ENCODE measurements around the gene LGALS3BP.
"Not testable (repeated sequence)": the region's sequence is repeated elsewhere in the genome, so short reads cannot be mapped to it uniquely, and the experiment has no call there.

Gene LGALS3BP

GRCh38 chr17:78962984-78963348 is 16.8 kb downstream of the LGALS3BP start:
- DNase-seq (ENCODE audit: low read depth in 2 of 2), result not testable (repeated sequence)

- DNase-seq (ENCODE audit: low read depth in 2 of 2), result no peak
These were observed 17.3 kb downstream of the LGALS3BP start for GRCh38 chr17:78962345-78962983.

GRCh38 chr17:78961571-78961970 is 18.2 kb downstream of the LGALS3BP start:
- DNase-seq (ENCODE audit: low read depth in 2 of 2), result no peak

- no peak for DNase-seq (ENCODE audit: low read depth in 2 of 2)
These were observed 18.8 kb downstream of the LGALS3BP start for GRCh38 chr17:78960928-78961327.

GRCh38 chr17:78959803-78960202 is 19.9 kb downstream of the LGALS3BP start:
- DNase-seq (ENCODE audit: low read depth in 2 of 2), result no peak

GRCh38 chr17:78958641-78959127 is 21.0 kb downstream of the LGALS3BP start:
- no peak for DNase-seq (ENCODE audit: low read depth in 2 of 2)

- no peak for DNase-seq (ENCODE audit: low read depth in 2 of 2)
These were observed 22.6 kb downstream of the LGALS3BP start for GRCh38 chr17:78957128-78957527.

GRCh38 chr17:78956254-78956653 is 23.5 kb downstream of the LGALS3BP start:
- DNase-seq (ENCODE audit: low read depth in 2 of 2), result no peak

GRCh38 chr17:78954684-78955083 is 25.0 kb downstream of the LGALS3BP start:
- DNase-seq (ENCODE audit: low read depth in 2 of 2), result no peak

GRCh38 chr17:78953356-78954350 is 26.1 kb downstream of the LGALS3BP start:
- DNase-seq (ENCODE audit: low read depth in 2 of 2), result no peak

- DNase-seq (ENCODE audit: low read depth in 2 of 2), result no peak
These were observed 27.0 kb downstream of the LGALS3BP start for GRCh38 chr17:78952706-78953105.

GRCh38 chr17:78951967-78952551 is 27.7 kb downstream of the LGALS3BP start:
- DNase-seq (ENCODE audit: low read depth in 2 of 2), result no peak

GRCh38 chr17:78950870-78951269 is 28.9 kb downstream of the LGALS3BP start:
- no peak for DNase-seq (ENCODE audit: low read depth in 2 of 2)

GRCh38 chr17:78947235-78948149 is 32.2 kb downstream of the LGALS3BP start:
- no peak for DNase-seq (ENCODE audit: low read depth in 2 of 2)

GRCh38 chr17:78946631-78947030 is 33.1 kb downstream of the LGALS3BP start:
- DNase-seq (ENCODE audit: low read depth in 2 of 2), result no peak

GRCh38 chr17:78946131-78946530 is 33.6 kb downstream of the LGALS3BP start:
- DNase-seq (ENCODE audit: low read depth in 2 of 2), result no peak

- DNase-seq (ENCODE audit: low read depth in 2 of 2), result not testable (repeated sequence)
These were observed 34.3 kb downstream of the LGALS3BP start for GRCh38 chr17:78945455-78945854.

GRCh38 chr17:78944956-78945355 is 34.8 kb downstream of the LGALS3BP start:
- DNase-seq (ENCODE audit: low read depth in 2 of 2), result no peak

GRCh38 chr17:78944026-78944425 is 35.7 kb downstream of the LGALS3BP start:
- DNase-seq (ENCODE audit: low read depth in 2 of 2), result no peak

- no peak for DNase-seq (ENCODE audit: low read depth in 2 of 2)
These were observed 39.0 kb downstream of the LGALS3BP start for GRCh38 chr17:78940708-78941107.

- no peak for DNase-seq (ENCODE audit: low read depth in 2 of 2)
These were observed 39.5 kb downstream of the LGALS3BP start for GRCh38 chr17:78940258-78940657.
